ENCODE measurements around the gene PPP2R2B.
"Not testable (repeated sequence)": the region's sequence is repeated elsewhere in the genome, so short reads cannot be mapped to it uniquely, and the experiment has no call there.

Gene PPP2R2B

GRCh38 chr5:146642410-146642809 lies 236.1 kb downstream of the PPP2R2B start:
- no peak for DNase-seq

GRCh38 chr5:146641941-146642340 lies 236.6 kb downstream of the PPP2R2B start:
- DNase-seq = no peak

GRCh38 chr5:146640285-146640896 lies 238.2 kb downstream of the PPP2R2B start:
- DNase-seq = no peak

- DNase-seq = no peak
Measured at GRCh38 chr5:146635443-146635842, 243.1 kb downstream of the PPP2R2B start.

GRCh38 chr5:146633323-146633764 lies 245.2 kb downstream of the PPP2R2B start:
- peak; percentile 4 for DNase-seq

GRCh38 chr5:146632620-146633322 lies 245.8 kb downstream of the PPP2R2B start:
- DNase-seq = no peak

GRCh38 chr5:146630472-146630871 lies 248.1 kb downstream of the PPP2R2B start:
- peak; percentile 35 for DNase-seq

- no peak for DNase-seq
Measured at GRCh38 chr5:146628950-146629349, 249.6 kb downstream of the PPP2R2B start.

- DNase-seq = no peak
Measured at GRCh38 chr5:146626936-146627335, 251.6 kb downstream of the PPP2R2B start.

GRCh38 chr5:146624179-146624578 lies 254.4 kb downstream of the PPP2R2B start:
- no peak for DNase-seq

- no peak for DNase-seq
Measured at GRCh38 chr5:146623666-146624065, 254.9 kb downstream of the PPP2R2B start.

- DNase-seq = no peak
Measured at GRCh38 chr5:146623009-146623408, 255.5 kb downstream of the PPP2R2B start.

- DNase-seq = no peak
Measured at GRCh38 chr5:146622391-146622790, 256.2 kb downstream of the PPP2R2B start.

- DNase-seq = peak; percentile 90
Measured at GRCh38 chr5:146620669-146621051, 257.9 kb downstream of the PPP2R2B start.

- no peak for DNase-seq
Measured at GRCh38 chr5:146620031-146620668, 258.4 kb downstream of the PPP2R2B start.

- no peak for DNase-seq
Measured at GRCh38 chr5:146618434-146618833, 260.1 kb downstream of the PPP2R2B start.

GRCh38 chr5:146609731-146610130 lies 268.8 kb downstream of the PPP2R2B start:
- DNase-seq = not testable (repeated sequence)

GRCh38 chr5:146607659-146608332 lies 270.8 kb downstream of the PPP2R2B start:
- no peak for DNase-seq

GRCh38 chr5:146606893-146607292 lies 271.7 kb downstream of the PPP2R2B start:
- no peak for DNase-seq

- no peak for DNase-seq
Measured at GRCh38 chr5:146600376-146600775, 278.2 kb downstream of the PPP2R2B start.

GRCh38 chr5:146599261-146599660 lies 279.3 kb downstream of the PPP2R2B start:
- no peak for DNase-seq

- no peak for DNase-seq
Measured at GRCh38 chr5:146595088-146595487, 283.5 kb downstream of the PPP2R2B start.

GRCh38 chr5:146592352-146592751 lies 286.2 kb downstream of the PPP2R2B start:
- no peak for DNase-seq

- DNase-seq = no peak
Measured at GRCh38 chr5:146589028-146589345, 289.6 kb downstream of the PPP2R2B start.
